Measurements from ENCODE around the gene VIPR1.
A peak's percentile ranks its signal among the peaks of the same experiment; 100 is the strongest.
"Not testable (repeated sequence)": the region's sequence is repeated elsewhere in the genome, so short reads cannot be mapped to it uniquely, and the experiment has no call there.

The VIPR1 gene

DNA sequence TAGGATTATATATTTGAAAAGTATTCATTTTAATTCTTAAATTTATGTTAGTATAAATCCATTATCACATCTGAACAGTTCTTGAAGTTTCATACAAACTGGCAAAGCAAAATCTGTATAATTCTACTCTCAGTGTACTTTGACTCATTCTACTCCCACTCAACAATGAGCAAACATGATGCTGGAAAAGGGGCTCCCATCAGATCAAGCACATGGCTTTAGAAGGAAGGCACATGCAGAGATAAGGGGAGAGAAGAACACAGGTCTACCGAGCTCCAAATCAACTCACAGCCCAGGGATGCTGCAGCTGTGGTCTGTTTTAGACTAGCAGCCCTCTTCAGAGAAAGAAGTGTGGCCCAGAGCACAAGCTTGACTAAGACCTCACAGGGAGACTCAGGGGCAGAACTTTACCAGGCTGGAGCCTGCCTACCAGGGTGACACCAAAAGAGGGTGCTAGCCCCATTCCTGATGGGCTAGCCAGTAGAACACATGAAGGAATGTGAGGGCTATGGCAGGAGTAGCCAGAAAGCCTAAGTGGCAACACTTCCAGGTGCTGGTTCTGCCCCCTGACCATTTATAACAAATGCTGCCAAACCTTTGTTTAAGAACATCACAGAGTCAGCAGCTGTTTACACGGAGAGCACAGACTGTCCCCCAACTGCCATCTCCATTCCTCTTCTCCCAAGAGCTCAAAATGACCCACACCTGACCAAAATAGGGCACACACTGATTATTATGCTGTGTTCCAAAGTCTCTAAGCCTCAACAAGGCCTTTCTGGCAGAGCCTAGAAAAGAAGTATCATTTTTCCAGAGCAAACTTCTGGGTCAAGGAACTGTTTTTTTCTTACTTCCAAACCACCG is 59.8 kb downstream of the VIPR1 start:
- FAIRE-seq (no peak), DNase-seq (ENCODE audit: insufficient read length, low spot score) (no peak)

DNA sequence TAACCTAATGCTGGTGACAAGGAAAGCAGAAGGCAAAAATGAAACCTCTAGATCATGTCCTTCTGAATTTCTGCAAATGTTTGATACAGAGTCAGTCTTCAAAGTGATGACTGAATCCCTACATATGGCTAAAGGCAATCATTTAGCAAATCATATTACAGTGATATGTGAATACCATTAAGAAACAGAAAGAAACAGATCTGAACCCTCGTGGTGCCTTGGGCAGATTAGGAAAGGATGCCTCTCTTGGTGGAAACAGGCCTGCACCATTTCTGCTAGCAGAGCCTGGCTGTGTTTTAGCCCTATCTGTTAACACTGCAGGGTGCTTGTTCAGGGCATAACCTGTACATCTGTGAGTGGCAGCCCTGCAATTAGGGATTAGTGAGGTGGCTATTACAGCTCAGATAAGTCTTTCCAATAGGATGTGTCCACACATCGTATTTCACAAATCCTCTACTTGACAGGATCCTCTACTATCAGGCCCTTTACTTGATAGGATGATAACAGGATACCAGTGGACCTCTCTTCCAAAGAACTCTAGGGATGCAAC is 67.2 kb downstream of the VIPR1 start:
- no peak for FAIRE-seq
- DNase-seq (ENCODE audit: insufficient read length, low spot score), result no peak

DNA sequence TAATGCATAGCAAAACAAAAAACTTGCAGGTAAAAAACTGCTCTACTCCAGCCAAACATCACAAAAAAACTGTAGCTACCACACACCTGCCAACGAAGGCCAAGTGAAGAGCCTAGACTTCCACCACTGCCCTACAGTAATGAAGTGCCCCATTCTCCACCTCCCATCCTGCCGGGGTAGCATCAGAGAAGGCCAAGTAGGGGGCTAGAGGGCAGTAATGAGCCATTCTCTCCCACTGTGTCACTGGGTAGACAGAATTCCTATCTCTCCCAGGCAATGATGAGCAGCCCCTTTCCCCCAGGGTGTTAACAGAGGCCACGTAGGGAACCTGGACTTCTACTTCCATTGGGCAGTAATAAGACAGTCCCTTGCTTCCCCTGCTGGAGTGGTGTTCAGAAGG is 69.8 kb downstream of the VIPR1 start:
- DNase-seq (ENCODE audit: insufficient read length, low spot score) (peak; percentile 56), FAIRE-seq (peak; percentile 83)

- DNase-seq (ENCODE audit: insufficient read length, low spot score) (no peak), FAIRE-seq (no peak)
Observed at GRCh38 chr3:42575137-42575741, 72.8 kb downstream of the VIPR1 start.

GRCh38 chr3:42578054-42578453 is 75.6 kb downstream of the VIPR1 start:
- FAIRE-seq (no peak), DNase-seq (ENCODE audit: insufficient read length, low spot score) (no peak)

DNA sequence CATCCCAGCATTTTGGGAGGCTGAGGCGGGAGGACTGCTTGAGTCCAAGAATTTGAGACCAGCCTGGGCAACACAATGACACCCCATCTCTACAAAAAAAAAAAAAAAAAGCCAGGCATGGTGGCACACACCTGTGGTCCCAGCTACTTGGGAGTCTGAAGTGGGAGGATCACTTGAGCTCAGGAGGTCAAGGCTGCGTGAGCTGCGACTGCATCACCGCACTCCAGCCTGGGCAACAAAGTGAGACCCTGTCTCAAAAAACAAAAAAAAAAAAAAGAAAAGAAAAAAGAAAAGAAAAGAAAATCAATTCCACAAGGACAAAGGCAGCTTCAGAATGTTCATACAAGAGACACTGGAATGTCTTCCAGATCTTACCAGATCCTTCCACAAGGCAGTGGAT is 76.9 kb downstream of the VIPR1 start:
- not testable (repeated sequence) for DNase-seq (ENCODE audit: insufficient read length, low spot score); FAIRE-seq

- DNase-seq (ENCODE audit: insufficient read length, low spot score), result no peak
- no peak for FAIRE-seq
Observed at GRCh38 chr3:42581400-42581708, 78.9 kb downstream of the VIPR1 start.

GRCh38 chr3:42581709-42582473 is 79.4 kb downstream of the VIPR1 start, which contains the start of gene SEC22C:
Gene SEC22C, minus strand, starts transcription at chr3:42581967. Its CDS starts 12,921 bp downstream, at chr3:42569046.
- FAIRE-seq (peak; percentile 83), DNase-seq (ENCODE audit: insufficient read length, low spot score) (peak; percentile 97)

GRCh38 chr3:42582474-42583070 is 80.1 kb downstream of the VIPR1 start:
- FAIRE-seq, result no peak
- no peak for DNase-seq (ENCODE audit: insufficient read length, low spot score)
